SU-DHL-6 (cell line): ENCODE results near the gene LPAR5.

ENCODE experiments used
- H2AFZ ChIP-seq: fragments of 200-600 bp; sonication (generic); 2 replicates; pipeline ENCODE4 v1.6.1; 2014; ENCODE audit warnings: low read depth, mild to moderate bottlenecking, moderate library complexity, mixed read lengths, antibody characterized with exemption, low read length; ENCODE audit not compliant: severe bottlenecking
- H3F3A ChIP-seq: fragments of 200-600 bp; shearing (Covaris generic); 2 replicates; pipeline ENCODE4 v1.6.0; 2016; ENCODE audit warnings: antibody characterized with exemption, mild to moderate bottlenecking; ENCODE audit not compliant: insufficient read depth
- H3K27ac ChIP-seq: fragments of 200-600 bp; sonication (generic); 2 replicates; pipeline ENCODE4 v1.5.1; 2016; ENCODE audit warnings: low read depth, mild to moderate bottlenecking, low read length, moderate library complexity, mixed read lengths
- H3K27me3 ChIP-seq: fragments of 200-600 bp; sonication (generic), shearing (Covaris generic); 2 replicates; pipeline ENCODE4 v1.6.0; 2014; ENCODE audit warnings: mild to moderate bottlenecking, low read length
- H3K36me3 ChIP-seq: fragments of 200-600 bp; sonication (generic); 2 replicates; pipeline ENCODE4 v1.6.1; 2014; ENCODE audit warnings: mild to moderate bottlenecking, low read length, mixed read lengths
- H3K4me2 ChIP-seq: fragments of 300-600, 200-600 bp; shearing (Covaris generic), sonication (generic); 2 replicates; pipeline ENCODE4 v1.6.0; 2014; ENCODE audit warnings: low read length, low read depth, mild to moderate bottlenecking; ENCODE audit not compliant: poor library complexity, severe bottlenecking
- H3K4me3 ChIP-seq: fragments of 200-600 bp; sonication (generic); 2 replicates; pipeline ENCODE4 v1.5.1; 2014; ENCODE audit warnings: antibody characterized with exemption, low read length, mild to moderate bottlenecking, mixed read lengths; ENCODE audit not compliant: insufficient read depth, poor library complexity, severe bottlenecking
- H3K79me2 ChIP-seq: fragments of 200-600 bp; sonication (generic); 2 replicates; pipeline ENCODE4 v1.6.1; 2014; ENCODE audit warnings: mild to moderate bottlenecking, low read length, moderate library complexity; ENCODE audit not compliant: insufficient read depth
- H3K9ac ChIP-seq: fragments of 200-600 bp; sonication (generic); 2 replicates; pipeline ENCODE4 v1.7.0; 2014; ENCODE audit warnings: mild to moderate bottlenecking, low read length
- H3K9me2 ChIP-seq: fragments of 200-600 bp; sonication (generic); replicated peaks from 2 replicates; pipeline ENCODE4 v1.6.1; 2014; ENCODE audit warnings: low read length; ENCODE audit not compliant: insufficient read depth
- H3K9me3 ChIP-seq: fragments of 200-600 bp; sonication (generic); 2 replicates; pipeline ENCODE4 v1.6.1; 2014; ENCODE audit warnings: low read length, mixed read lengths; ENCODE audit not compliant: insufficient read depth
- H4K20me1 ChIP-seq: fragments of 200-600 bp; sonication (generic); 2 replicates; pipeline ENCODE4 v1.6.1; 2014; ENCODE audit warnings: low read depth, mild to moderate bottlenecking, antibody characterized with exemption, low read length, moderate library complexity, mixed read lengths
- CTCF ChIP-seq: fragments of 200-600 bp; sonication (generic); IDR thresholded peaks from one replicate; pipeline ENCODE4 v1.5.1; 2017; ENCODE audit warnings: antibody characterized with exemption, mild to moderate bottlenecking, low read length, moderate library complexity; ENCODE audit not compliant: insufficient read depth, poor library complexity, severe bottlenecking
- EZH2phosphoT487 ChIP-seq: fragments of 200-600 bp; sonication (generic), shearing (Covaris generic); conservative IDR thresholded peaks from 2 replicates; pipeline ENCODE4 v1.6.1; 2018; ENCODE audit warnings: mild to moderate bottlenecking, antibody characterized with exemption, low read length, moderate library complexity, mixed read lengths

Gene LPAR5

GRCh38 chr12:6650832-6651231 lies 15.1 kb upstream of the LPAR5 start:
- H3K9ac ChIP-seq = no peak overlapping the region
- H3K79me2 ChIP-seq = no peaks in the 10 kb centered on the region
- H3K4me2 ChIP-seq = no peak overlapping the region
- no peaks in the 10 kb centered on the region for H3K36me3 ChIP-seq
- H3K9me3 ChIP-seq = no peaks in the 10 kb centered on the region
- no peaks in the 10 kb centered on the region for H3K27me3 ChIP-seq
- no peaks in the 10 kb centered on the region for H4K20me1 ChIP-seq
- no peaks in the 10 kb centered on the region for H3K9me2 ChIP-seq
- no peak overlapping the region for H3K4me3 ChIP-seq
- no peak overlapping the region for H3K27ac ChIP-seq
- no peak overlapping the region for H2AFZ ChIP-seq
- peaks cover 6% of the 10 kb centered on the region; the same call in 1 of the 2 replicates for H3F3A ChIP-seq
- no peak for TF ChIP-seq CTCF
- TF ChIP-seq EZH2phosphoT487 = no peak

DNA sequence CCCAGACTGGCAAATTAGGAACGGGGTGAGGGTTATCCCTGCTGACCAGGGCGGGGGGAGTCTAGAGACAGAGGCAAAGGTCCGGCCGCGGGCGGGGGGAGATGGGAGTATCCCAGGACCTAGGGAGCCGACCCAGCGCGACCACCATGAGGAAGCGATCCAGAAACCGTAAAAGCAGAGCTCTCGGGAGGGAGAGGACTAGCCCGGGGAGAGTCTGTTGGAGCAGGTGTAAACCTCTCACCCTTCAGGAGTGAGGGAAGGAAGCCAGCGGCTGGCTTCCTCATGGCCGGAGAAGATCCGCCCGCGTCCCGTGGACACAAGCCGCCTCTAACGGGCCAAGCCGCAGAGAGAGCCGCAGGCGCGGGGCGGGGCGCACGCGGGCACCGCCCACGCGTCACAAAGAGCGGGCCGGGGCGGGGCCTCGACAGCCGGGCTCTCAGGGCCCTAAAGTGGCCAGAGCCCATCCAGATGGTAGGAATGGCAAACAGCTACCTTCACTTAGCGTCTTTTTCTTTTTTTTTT lies 11.4 kb upstream of the LPAR5 start, which contains the start of gene ACRBP:
Gene ACRBP (minus strand): TSS at position 350 of the 522 bp plus-strand sequence. CDS start 66 bp downstream, at position 284.
- H3K9me3 ChIP-seq = no peaks in the 10 kb centered on the region
- H3K4me2 ChIP-seq = peak within 1 kb of the TSS; percentile 28
- no peak within 1 kb of the TSS for H2AFZ ChIP-seq
- no peaks in the 10 kb centered on the region for H3K27me3 ChIP-seq
- H3K79me2 ChIP-seq = no peaks in the 10 kb centered on the region
- no peaks in the 10 kb centered on the region for H3K36me3 ChIP-seq
- no peaks in the 10 kb centered on the region for H4K20me1 ChIP-seq
- H3K4me3 ChIP-seq = no peak within 1 kb of the TSS
- no peaks in the 10 kb centered on the region for H3K9me2 ChIP-seq
- H3K27ac ChIP-seq = no peak within 1 kb of the TSS
- H3K9ac ChIP-seq = no peak within 1 kb of the TSS
- no peak for TF ChIP-seq CTCF
- no peak for TF ChIP-seq EZH2phosphoT487
- peaks cover 3% of the 10 kb centered on the region; the same call in 1 of the 2 replicates for H3F3A ChIP-seq

GRCh38 chr12:6646276-6647082 lies 10.7 kb upstream of the LPAR5 start:
- no peaks in the 10 kb centered on the region for H3K9me3 ChIP-seq
- H3K36me3 ChIP-seq = no peaks in the 10 kb centered on the region
- peaks cover 3% of the 10 kb centered on the region; the same call in 1 of the 2 replicates for H3F3A ChIP-seq
- no peak overlapping the region for H3K27ac ChIP-seq
- no peaks in the 10 kb centered on the region for H3K9me2 ChIP-seq
- H3K4me2 ChIP-seq = no peak overlapping the region
- no peak overlapping the region for H2AFZ ChIP-seq
- H3K79me2 ChIP-seq = no peaks in the 10 kb centered on the region
- no peaks in the 10 kb centered on the region for H3K27me3 ChIP-seq
- H4K20me1 ChIP-seq = no peaks in the 10 kb centered on the region
- no peak overlapping the region for H3K4me3 ChIP-seq
- no peak overlapping the region for H3K9ac ChIP-seq
- TF ChIP-seq EZH2phosphoT487 (no peak), CTCF (no peak)
